ENCODE measurements around the gene MOCS3. TPM values are rescaled to one million over a fixed set of nuclear protein-coding genes. Genes with fewer than 3 reads are reported as not detected.

The MOCS3 gene
- polyA plus RNA-seq, 3 donors, result 0.48 to 1.9 (median 1.9) TPM

DNA sequence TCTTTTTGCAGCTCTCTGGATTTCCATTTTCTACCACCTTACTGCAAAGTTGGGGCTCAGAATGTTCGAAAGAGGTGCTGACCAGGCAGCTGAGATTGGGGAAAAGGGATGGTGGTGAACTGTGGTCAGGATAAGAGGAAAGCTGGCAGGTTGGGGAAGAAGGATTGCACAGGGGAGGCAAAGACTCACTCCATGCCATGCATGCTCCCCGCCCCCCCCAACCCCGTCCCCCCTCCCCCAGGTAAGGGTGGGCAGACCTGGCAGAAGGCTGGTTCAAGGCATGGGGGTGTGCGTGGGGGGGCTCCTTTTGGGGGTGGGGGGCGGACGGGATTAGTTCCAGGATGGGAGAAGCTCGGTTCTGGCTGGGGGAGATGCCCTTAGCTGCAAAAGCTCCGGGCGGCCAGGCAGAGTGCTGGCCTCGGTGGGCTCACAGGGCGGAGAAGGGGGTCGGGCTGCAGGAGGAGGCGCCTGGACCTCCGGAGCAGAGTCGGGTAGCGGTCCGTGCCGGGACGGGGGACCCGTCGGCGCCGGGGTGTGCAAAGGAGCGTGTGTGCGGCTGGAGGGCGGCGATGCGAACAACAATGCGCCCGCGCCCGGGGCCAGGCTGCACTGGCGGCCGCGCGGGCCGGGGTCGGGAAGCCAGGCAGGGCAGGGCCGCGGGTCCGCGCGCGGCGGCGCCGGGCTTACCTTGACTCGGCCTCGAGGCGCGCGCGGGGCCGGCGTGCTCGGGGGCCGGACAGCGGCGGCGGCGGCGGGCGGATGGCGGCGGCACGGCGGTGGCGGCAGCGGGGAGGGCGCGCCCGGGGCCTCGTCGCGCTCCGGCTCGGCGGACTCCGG is 28.3 kb upstream of the MOCS3 start:
- Mint-ChIP-seq H3K4me1 (peaks cover 39% of the 10 kb centered on the region), H3K27me3 (ENCODE audit: low read depth in 3 of 3) (no peaks in the 10 kb centered on the region), H3K36me3 (peaks cover 25 to 43% of the 10 kb centered on the region in 2 donors), H3K4me3 (peak overlapping the region; percentile 87 to 90), H3K27ac (peak overlapping the region; percentile 84 to 96 (median 92)), H3K9me3 (no peaks in the 10 kb centered on the region)
- peak overlapping the region; percentile 66 to 98 for H3K27ac ChIP-seq (ENCODE audit: low read depth in 1 of 2, low read length in 2 of 2)
- H3K9ac ChIP-seq (ENCODE audit: insufficient read depth, low read length, poor library complexity, severe bottlenecking), result peak overlapping the region; percentile 75
- peaks cover 23 to 43% of the 10 kb centered on the region in 2 donors for H3K4me1 ChIP-seq (ENCODE audit: control insufficient read depth in 1 of 2, insufficient read depth in 2 of 2, low read length in 2 of 2)
- peak overlapping the region; percentile 76 to 95 (median 83) for H3K4me3 ChIP-seq (replicated peaks in 1 of 3; ENCODE audit: low read depth in 2 of 3, low read length in 3 of 3)
- peak overlapping the region; percentile 79 for H3K4me2 ChIP-seq (replicated peaks; ENCODE audit: extremely low read depth, low read length, poor library complexity, severe bottlenecking)
- H3K9me3 ChIP-seq (replicated peaks in 1 of 2; ENCODE audit: control insufficient read depth in 1 of 2, insufficient read depth in 1 of 2, low read length in 2 of 2), result no peaks in the 10 kb centered on the region
- peaks cover 52% of the 10 kb centered on the region for H3K79me2 ChIP-seq (ENCODE audit: insufficient read depth, low read length)
- peaks cover 44% of the 10 kb centered on the region for H4K20me1 ChIP-seq (ENCODE audit: insufficient read depth, low read length)
- H2AFZ ChIP-seq (ENCODE audit: insufficient read depth, low read depth, low read length, poor library complexity, severe bottlenecking), result peak overlapping the region; percentile 22
- WGBS (ENCODE audit: insufficient coverage), result under 1% methylated on average over 74 of the region's 79 CpGs
- intact Hi-C loops (cut with micrococcal nuclease), result loop anchor here in 1 of 2 donors (10.0 kb wide), 1 partner anchor 136 kb away; the partner anchor contains the start of gene BCAS4
- peaks cover 18 to 48% of the 10 kb centered on the region in 2 donors for H3K36me3 ChIP-seq (replicated peaks in 1 of 2; ENCODE audit: control insufficient read depth in 1 of 2, insufficient read depth in 2 of 2, low read length in 2 of 2)
- TF ChIP-seq CTCF (IDR thresholded peaks at IDR 0.05), result no peak
- peak in 1 of 3 donors; percentile 14 for DNase-seq
- no peaks in the 10 kb centered on the region for H3K27me3 ChIP-seq (ENCODE audit: control insufficient read depth in 2 of 2, insufficient read depth in 2 of 2, low read length in 2 of 2)

GRCh38 chr20:50930976-50931305 is 27.7 kb upstream of the MOCS3 start:
- H3K27ac ChIP-seq (ENCODE audit: low read depth in 1 of 2, low read length in 2 of 2), result peak overlapping the region; percentile 96 to 98
- H3K79me2 ChIP-seq (ENCODE audit: insufficient read depth, low read length), result peaks cover 46% of the 10 kb centered on the region
- no peak for DNase-seq
- peaks cover 38% of the 10 kb centered on the region for H3K4me1 Mint-ChIP-seq
- no peaks in the 10 kb centered on the region for H3K9me3 ChIP-seq (replicated peaks in 1 of 2; ENCODE audit: control insufficient read depth in 1 of 2, insufficient read depth in 1 of 2, low read length in 2 of 2)
- peaks cover 39% of the 10 kb centered on the region for H4K20me1 ChIP-seq (ENCODE audit: insufficient read depth, low read length)
- H3K27me3 ChIP-seq (ENCODE audit: control insufficient read depth in 2 of 2, insufficient read depth in 2 of 2, low read length in 2 of 2), result no peaks in the 10 kb centered on the region
- peak overlapping the region; percentile 94 for H3K9ac ChIP-seq (ENCODE audit: insufficient read depth, low read length, poor library complexity, severe bottlenecking)
- peak overlapping the region; percentile 81 for H2AFZ ChIP-seq (ENCODE audit: insufficient read depth, low read depth, low read length, poor library complexity, severe bottlenecking)
- peak overlapping the region; percentile 83 to 99 (median 98) for H3K27ac Mint-ChIP-seq
- no peak for TF ChIP-seq CTCF (IDR thresholded peaks at IDR 0.05)
- peak overlapping the region; percentile 79 to 84 for H3K4me3 Mint-ChIP-seq
- H3K4me3 ChIP-seq (replicated peaks in 1 of 3; ENCODE audit: low read depth in 2 of 3, low read length in 3 of 3), result peak overlapping the region; percentile 64 to 76 (median 76)
- intact Hi-C loops (cut with micrococcal nuclease), result loop anchor here (1.0 to 10.0 kb wide), 2 partner anchors 27 to 136 kb away; partner anchors contain the start of genes DPM1 (in 2 of the 2), MOCS3 (in 2 of the 2) and BCAS4 (in 1 of the 2)
- 0% methylated on average over 9 of the region's 45 CpGs for WGBS (ENCODE audit: insufficient coverage)
- peak overlapping the region; percentile 23 for H3K4me2 ChIP-seq (replicated peaks; ENCODE audit: extremely low read depth, low read length, poor library complexity, severe bottlenecking)
- no peaks in the 10 kb centered on the region for H3K27me3 Mint-ChIP-seq (ENCODE audit: low read depth in 3 of 3)
- H3K4me1 ChIP-seq (ENCODE audit: control insufficient read depth in 1 of 2, insufficient read depth in 2 of 2, low read length in 2 of 2), result peaks cover 23 to 43% of the 10 kb centered on the region in 2 donors
- H3K36me3 ChIP-seq (replicated peaks in 1 of 2; ENCODE audit: control insufficient read depth in 1 of 2, insufficient read depth in 2 of 2, low read length in 2 of 2), result peaks cover 24 to 48% of the 10 kb centered on the region in 2 donors
- H3K36me3 Mint-ChIP-seq, result peaks cover 27 to 43% of the 10 kb centered on the region in 2 donors
- H3K9me3 Mint-ChIP-seq, result no peaks in the 10 kb centered on the region
